GM23338 (cell line): ENCODE results near the gene EPB41L4A. TPM values are rescaled to one million over a fixed set of nuclear protein-coding genes. Genes with fewer than 3 reads are reported as not detected.

Source experiments
- ATAC-seq: fragments of 200-7000 bp; cut with Tn5 transposase; 3 replicates; pipeline ENCODE4 v1.9.1; 2020
- DNase-seq: peaks from one replicate; pipeline ENCODE4 v3.0.0-alpha.2; 2015; ENCODE audit warnings: low spot score
- H2AFZ ChIP-seq: fragments of 200-600 bp; sonication (generic); 2 replicates; pipeline ENCODE4 v1.8.0; 2016; ENCODE audit warnings: antibody characterized with exemption, mild to moderate bottlenecking, moderate library complexity
- H3F3A ChIP-seq: fragments of 200-600 bp; sonication (generic); replicated peaks from 2 replicates; pipeline ENCODE4 v1.8.0; 2017; ENCODE audit warnings: antibody characterized with exemption, mixed run types, low read depth
- H3K27ac ChIP-seq: fragments of 200-600 bp; sonication (generic); 2 replicates; pipeline ENCODE4 v1.6.1; 2016; ENCODE audit warnings: low read depth
- H3K27me3 ChIP-seq: fragments of 200-600 bp; sonication (generic); 2 replicates; pipeline ENCODE4 v1.8.0; 2016; ENCODE audit warnings: mild to moderate bottlenecking, mixed run types, moderate library complexity; ENCODE audit not compliant: insufficient read depth
- H3K36me3 ChIP-seq: fragments of 200-600 bp; sonication (generic); 2 replicates; pipeline ENCODE4 v1.8.0; 2016; ENCODE audit warnings: mild to moderate bottlenecking; ENCODE audit not compliant: insufficient read depth
- H3K4me1 ChIP-seq: fragments of 200-600 bp; sonication (generic); 2 replicates; pipeline ENCODE4 v1.8.0; 2016; ENCODE audit warnings: mild to moderate bottlenecking, moderate library complexity; ENCODE audit not compliant: insufficient read depth
- H3K4me2 ChIP-seq: fragments of 200-600 bp; sonication (generic); 2 replicates; pipeline ENCODE4 v1.7.1; 2017; ENCODE audit warnings: mixed run types
- H3K4me3 ChIP-seq: fragments of 200-600 bp; sonication (generic); 2 replicates; pipeline ENCODE4 v1.6.1; 2016; ENCODE audit warnings: mixed run types
- H3K79me2 ChIP-seq: fragments of 200-600 bp; sonication (generic); replicated peaks from 2 replicates; pipeline ENCODE4 v1.8.0; 2017; ENCODE audit warnings: mild to moderate bottlenecking; ENCODE audit not compliant: insufficient read depth
- H3K9me2 ChIP-seq: fragments of 200-600 bp; sonication (generic); 2 replicates; pipeline ENCODE4 v1.8.0; 2017; ENCODE audit not compliant: insufficient read depth
- H4K20me1 ChIP-seq: fragments of 200-600 bp; sonication (generic); replicated peaks from 2 replicates; pipeline ENCODE4 v1.8.0; 2017; ENCODE audit warnings: mild to moderate bottlenecking; ENCODE audit not compliant: insufficient read depth
- H3K27ac Mint-ChIP-seq: 2 replicates; pipeline ENCODE4 v1.8.0; 2020; ENCODE audit warnings: inconsistent platforms, mild to moderate bottlenecking, moderate library complexity, mixed read lengths
- H3K27me3 Mint-ChIP-seq: 3 replicates; pipeline ENCODE4 v1.8.0; 2022; ENCODE audit warnings: low read depth, mild to moderate bottlenecking, moderate library complexity, mixed read lengths, inconsistent platforms; ENCODE audit not compliant: insufficient read depth, poor library complexity
- H3K36me3 Mint-ChIP-seq: 3 replicates; pipeline ENCODE4 v1.8.0; 2021; ENCODE audit warnings: low read depth, mild to moderate bottlenecking, inconsistent platforms, moderate library complexity, mixed read lengths
- H3K4me1 Mint-ChIP-seq: 3 replicates; pipeline ENCODE4 v1.8.0; 2020; ENCODE audit warnings: mild to moderate bottlenecking, inconsistent platforms, mixed read lengths
- H3K4me3 Mint-ChIP-seq: 3 replicates; pipeline ENCODE4 v1.8.0; 2021; ENCODE audit warnings: moderate library complexity, mild to moderate bottlenecking, inconsistent platforms, mixed read lengths
- H3K9me3 Mint-ChIP-seq: 3 replicates; pipeline ENCODE4 v1.8.0; 2020; ENCODE audit warnings: moderate library complexity, mild to moderate bottlenecking, inconsistent platforms, mixed read lengths
- CREB1 ChIP-seq: fragments of 250-450 bp; sonication (Bioruptor Pico); IDR thresholded peaks from 2 replicates; pipeline ENCODE4 v1.5.0; 2020; ENCODE audit warnings: low read depth, mild to moderate bottlenecking, moderate library complexity
- CTCF ChIP-seq, 2 experiments: fragments of 200-600 bp in 1 of 2; sonication (generic) in 1 of 2; conservative IDR thresholded peaks; 2 replicates each; pipeline versions ENCODE4 v1.5.1 to v1.6.1; 2016 to 2017; ENCODE audit warnings: antibody characterized with exemption in 2 of 2, low read depth in 2 of 2, mild to moderate bottlenecking in 2 of 2, moderate library complexity in 1 of 2
- ETS1 ChIP-seq: IDR thresholded peaks from 2 replicates; pipeline ENCODE4 v1.6.1; 2016; ENCODE audit warnings: antibody characterized with exemption
- EZH2 ChIP-seq: fragments of 200-600 bp; sonication (generic); IDR thresholded peaks from one replicate; pipeline ENCODE4 v1.8.0; 2017; ENCODE audit warnings: antibody characterized with exemption, mild to moderate bottlenecking, low read depth; ENCODE audit not compliant: unreplicated experiment
- EZH2phosphoT487 ChIP-seq: fragments of 200-600 bp; sonication (generic); IDR thresholded peaks from one replicate; pipeline ENCODE4 v1.8.1; 2018; ENCODE audit warnings: antibody characterized with exemption; ENCODE audit not compliant: unreplicated experiment
- JUNB ChIP-seq: IDR thresholded peaks from one replicate; pipeline ENCODE4 v1.6.1; 2016; ENCODE audit warnings: antibody characterized with exemption; ENCODE audit not compliant: unreplicated experiment
- POLR2AphosphoS5 ChIP-seq: IDR thresholded peaks from 2 replicates; pipeline ENCODE4 v1.6.1; 2016; ENCODE audit warnings: antibody characterized with exemption, low read depth
- ZNF114 ChIP-seq: fragments of 250-450 bp; sonication (Bioruptor Pico); IDR thresholded peaks from 2 replicates; pipeline ENCODE4 v1.5.0; 2020; ENCODE audit warnings: mild to moderate bottlenecking, moderate library complexity
- ZNF331 ChIP-seq: fragments of 250-450 bp; sonication (Bioruptor Pico); IDR thresholded peaks from 2 replicates; pipeline ENCODE4 v1.5.0; 2020; ENCODE audit warnings: low read depth, mild to moderate bottlenecking, moderate library complexity
- ZNF462 ChIP-seq: fragments of 250-450 bp; sonication (Bioruptor Pico); IDR thresholded peaks from 2 replicates; pipeline ENCODE4 v1.5.0; 2020; ENCODE audit warnings: mild to moderate bottlenecking, moderate library complexity
- polyA plus RNA-seq: library from polyadenylated mRNA; unstranded; fragments of >200 nt; fragmentation: Nextera tagmentation; extraction: Ambion mirVana; gene quantifications from 2 replicates; pipeline ENCODE4 v1.2.1, GENCODE V29; 2016
- total RNA-seq: library from RNA; depleted of rRNA; stranded (reverse); fragments of >200 nt; shearing (Covaris generic); gene quantifications from 2 replicates; pipeline ENCODE4 v1.2.3, GENCODE V29; 2014

The EPB41L4A gene
- total and polyA plus RNA-seq, 2 experiments from 2014 or later: 5.7 to 6.0 TPM

- Histone ChIP-seq H3K79me2 (no peaks in the 10 kb centered on the region), H3K4me1 (no peaks in the 10 kb centered on the region), H3K4me2 (no peak overlapping the region), H3K27ac (no peak overlapping the region), H3K4me3 (no peak overlapping the region), H3F3A (no peaks in the 10 kb centered on the region), H3K9me2 (peaks cover 4% of the 10 kb centered on the region; the same call in 1 of the 2 replicates), H2AFZ (no peak overlapping the region), H3K36me3 (no peaks in the 10 kb centered on the region), H3K27me3 (no peaks in the 10 kb centered on the region), H4K20me1 (no peaks in the 10 kb centered on the region)
- H3K27ac Mint-ChIP-seq: no peak overlapping the region
- H3K27me3 Mint-ChIP-seq: peaks cover 2% of the 10 kb centered on the region
- no peak for DNase-seq
- ATAC-seq: no peak
- H3K4me1 Mint-ChIP-seq: no peaks in the 10 kb centered on the region; the same call in 2 of the 3 replicates
- TF ChIP-seq CTCF (conservative IDR thresholded peaks at IDR 0.05; ENCODE audit: low read depth in 2 of 2): no peak
- TF ChIP-seq EZH2phosphoT487: no peak
- TF ChIP-seq JUNB: no peak
- TF ChIP-seq ZNF462: no peak
- TF ChIP-seq POLR2AphosphoS5: no peak
- no peak for TF ChIP-seq CREB1 (CRISPR knock-in tag)
- no peak for TF ChIP-seq ZNF114 (CRISPR knock-in tag)
- no peak for TF ChIP-seq ETS1
- no peak for TF ChIP-seq ZNF331 (CRISPR knock-in tag)
- no peak for TF ChIP-seq EZH2
- no peak overlapping the region for H3K4me3 Mint-ChIP-seq
- H3K9me3 Mint-ChIP-seq: no peaks in the 10 kb centered on the region
- H3K36me3 Mint-ChIP-seq: no peaks in the 10 kb centered on the region
Measured at GRCh38 chr5:112126982-112127381, 292.1 kb downstream of the EPB41L4A start.
